OCI-LY1 (cell line): ENCODE data around the gene ZKSCAN8.

ENCODE experiments used
- H2AFZ ChIP-seq: fragments of 200-600 bp; sonication (generic), shearing (Covaris generic); 2 replicates; pipeline ENCODE4 v1.6.0; 2014; ENCODE audit warnings: antibody characterized with exemption, mild to moderate bottlenecking, low read length
- H3F3A ChIP-seq: fragments of 200-600 bp; sonication (generic), shearing (Covaris generic); 2 replicates; pipeline ENCODE4 v1.6.0; 2014; ENCODE audit warnings: mild to moderate bottlenecking, antibody characterized with exemption, low read length, moderate library complexity; ENCODE audit not compliant: insufficient read depth
- H3K27ac ChIP-seq: fragments of 200-600 bp; sonication (generic); 2 replicates; pipeline ENCODE4 v1.5.1; 2014; ENCODE audit warnings: low read length, mixed run types, mild to moderate bottlenecking, low read depth; ENCODE audit not compliant: poor library complexity, severe bottlenecking
- H3K27me3 ChIP-seq: fragments of 200-600 bp; sonication (generic); 2 replicates; pipeline ENCODE4 v1.6.0; 2014; ENCODE audit warnings: antibody characterized with exemption, mild to moderate bottlenecking, low read length, moderate library complexity; ENCODE audit not compliant: insufficient read depth
- H3K36me3 ChIP-seq: fragments of 200-600 bp; sonication (generic); 2 replicates; pipeline ENCODE4 v1.6.1; 2014; ENCODE audit warnings: mild to moderate bottlenecking, antibody characterized with exemption, low read length, moderate library complexity, mixed read lengths; ENCODE audit not compliant: insufficient read depth
- H3K4me1 ChIP-seq: fragments of 200-600 bp; sonication (generic); 2 replicates; pipeline ENCODE4 v1.5.1; 2014; ENCODE audit warnings: mild to moderate bottlenecking, low read length, moderate library complexity; ENCODE audit not compliant: insufficient read depth, severe bottlenecking
- H3K4me2 ChIP-seq: fragments of 200-600 bp; sonication (generic), shearing (Covaris generic); 2 replicates; pipeline ENCODE4 v1.6.1; 2014; ENCODE audit warnings: low read length
- H3K4me3 ChIP-seq: fragments of 200-600 bp; sonication (generic); 2 replicates; pipeline ENCODE4 v1.5.1; 2014; ENCODE audit warnings: low read length, low read depth, mild to moderate bottlenecking, mixed read lengths; ENCODE audit not compliant: poor library complexity, severe bottlenecking
- H3K79me2 ChIP-seq: fragments of 200-600 bp; shearing (Covaris generic); 2 replicates; pipeline ENCODE4 v1.6.1; 2016; ENCODE audit warnings: mixed run types, low read length, mixed read lengths; ENCODE audit not compliant: insufficient read depth
- H3K9ac ChIP-seq: fragments of 200-600 bp; sonication (generic), shearing (Covaris generic); 2 replicates; pipeline ENCODE4 v1.6.1; 2014; ENCODE audit warnings: mild to moderate bottlenecking, low read length, mixed read lengths
- H3K9me2 ChIP-seq: fragments of 200-600 bp; sonication (generic), shearing (Covaris generic); 2 replicates; pipeline ENCODE4 v1.6.1; 2014; ENCODE audit warnings: low read depth, mild to moderate bottlenecking, low read length, mixed read lengths
- H3K9me3 ChIP-seq: fragments of 200-600 bp; shearing (Covaris generic); 2 replicates; pipeline ENCODE4 v1.6.1; 2014; ENCODE audit warnings: low read length, mixed read lengths
- H4K20me1 ChIP-seq: fragments of 200-600 bp; sonication (generic), shearing (Covaris generic); 2 replicates; pipeline ENCODE4 v1.6.0; 2016; ENCODE audit warnings: mild to moderate bottlenecking, low read length; ENCODE audit not compliant: insufficient read depth
- CTCF ChIP-seq: fragments of 200-600 bp; sonication (generic), shearing (Covaris generic); IDR thresholded peaks from 2 replicates; pipeline ENCODE4 v1.5.1; 2017; ENCODE audit warnings: mild to moderate bottlenecking, antibody characterized with exemption, low read length, moderate library complexity, mixed read lengths
- EZH2 ChIP-seq: fragments of 200-600 bp; sonication (generic), shearing (Covaris generic); IDR thresholded peaks from 2 replicates; pipeline ENCODE4 v1.8.0; 2017; ENCODE audit warnings: borderline replicate concordance, mixed run types, mild to moderate bottlenecking, antibody characterized with exemption, low read length, moderate library complexity, mixed read lengths

Gene ZKSCAN8

DNA sequence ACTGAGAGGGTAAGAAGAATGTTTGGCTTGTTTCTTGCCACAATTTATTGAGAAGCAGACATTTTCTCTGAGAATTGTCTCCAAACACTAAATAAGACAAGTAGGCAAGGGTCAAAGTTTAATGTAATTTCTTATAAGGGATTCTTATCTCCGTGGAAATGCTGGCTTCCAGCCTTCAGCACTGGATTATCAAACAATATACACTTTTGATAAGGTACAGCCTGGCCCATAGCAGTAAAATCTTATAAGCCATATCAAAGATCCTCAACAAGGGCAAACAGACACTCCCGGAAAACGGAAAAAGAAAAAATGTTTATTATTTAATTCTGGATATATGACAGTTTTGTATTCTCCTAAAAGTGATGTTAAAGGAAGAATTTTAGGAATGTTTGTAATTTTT, 64.8 kb downstream of the ZKSCAN8 start:
- Histone ChIP-seq H3K79me2 (no peaks in the 10 kb centered on the region), H3K4me2 (no peak overlapping the region), H3K9ac (no peak overlapping the region), H4K20me1 (no peaks in the 10 kb centered on the region), H3F3A (no peaks in the 10 kb centered on the region), H3K9me3 (no peaks in the 10 kb centered on the region), H3K4me1 (peaks cover 2% of the 10 kb centered on the region), H2AFZ (no peak overlapping the region), H3K4me3 (no peak overlapping the region), H3K9me2 (no peaks in the 10 kb centered on the region), H3K36me3 (no peaks in the 10 kb centered on the region; the same call in 1 of the 2 replicates), H3K27ac (no peak overlapping the region), H3K27me3 (peaks cover 11% of the 10 kb centered on the region; the same call in 1 of the 2 replicates)
- no peak for TF ChIP-seq CTCF
- no peak for TF ChIP-seq EZH2

DNA sequence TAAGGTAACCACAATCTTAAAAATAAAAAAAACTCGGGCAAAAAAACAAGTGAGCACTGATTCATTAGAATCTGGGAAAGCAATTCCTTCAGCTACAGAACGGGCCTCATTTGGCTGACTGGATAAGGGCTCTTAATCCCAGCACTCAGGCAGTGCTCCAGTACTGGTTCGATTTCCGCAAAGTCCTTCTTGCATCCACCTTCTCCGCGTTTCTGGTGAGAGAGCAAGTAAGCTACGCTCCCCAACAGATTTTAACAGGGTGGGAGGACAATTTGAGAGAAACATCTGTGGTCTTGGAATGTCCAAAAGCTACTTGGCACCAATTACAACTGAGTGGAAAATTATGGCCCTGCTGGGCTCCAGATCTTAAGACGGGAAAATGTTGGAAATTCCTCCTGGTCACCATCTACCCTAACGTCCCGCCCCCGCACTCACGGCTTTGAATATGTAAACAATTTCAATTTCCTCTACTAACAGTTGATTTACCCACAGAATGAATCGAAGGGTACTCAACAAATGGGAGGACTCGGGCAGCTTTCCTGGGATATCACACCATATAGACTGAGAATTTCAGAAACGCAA, 65.3 kb downstream of the ZKSCAN8 start:
- H3K27ac ChIP-seq: no peak overlapping the region
- H3K36me3 ChIP-seq: no peaks in the 10 kb centered on the region; the same call in 1 of the 2 replicates
- no peaks in the 10 kb centered on the region for H4K20me1 ChIP-seq
- H3F3A ChIP-seq: no peaks in the 10 kb centered on the region
- no peaks in the 10 kb centered on the region for H3K79me2 ChIP-seq
- H2AFZ ChIP-seq: no peak overlapping the region
- H3K4me1 ChIP-seq: peaks cover 7% of the 10 kb centered on the region
- no peaks in the 10 kb centered on the region for H3K9me3 ChIP-seq
- H3K4me2 ChIP-seq: no peak overlapping the region
- no peak for TF ChIP-seq CTCF
- H3K27me3 ChIP-seq: peaks cover 11% of the 10 kb centered on the region; the same call in 1 of the 2 replicates
- no peak overlapping the region for H3K4me3 ChIP-seq
- no peaks in the 10 kb centered on the region for H3K9me2 ChIP-seq
- H3K9ac ChIP-seq: no peak overlapping the region

DNA sequence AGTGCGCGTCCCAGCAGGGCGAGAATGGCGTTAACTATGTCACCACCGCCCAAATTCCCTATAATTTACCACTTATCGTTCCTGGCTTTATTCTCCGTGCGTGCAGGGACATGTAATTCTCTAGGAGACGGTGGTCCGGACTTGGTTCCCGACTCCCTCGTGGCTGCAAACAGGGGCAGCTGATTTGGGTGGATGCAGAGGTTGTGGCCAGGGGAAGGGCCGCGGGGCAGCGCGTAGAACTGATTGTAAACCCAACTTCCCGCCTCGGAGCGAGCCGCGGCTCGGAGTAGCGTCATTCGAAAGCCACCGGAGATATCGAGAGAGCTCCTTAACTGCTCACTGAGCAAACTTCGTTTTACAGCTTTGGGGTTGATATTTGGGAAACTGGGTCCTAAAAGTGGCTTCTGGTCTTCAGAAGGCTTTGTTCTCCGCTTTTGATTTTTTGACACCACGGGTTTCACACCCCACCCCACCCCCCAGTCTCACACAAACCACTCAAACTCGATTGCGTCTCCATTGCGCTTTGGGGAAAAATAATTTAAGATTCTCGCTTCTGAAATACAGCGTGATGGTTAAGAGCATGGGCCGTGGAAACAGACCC, 65.9 kb downstream of the ZKSCAN8 start:
- Histone ChIP-seq H3F3A (no peaks in the 10 kb centered on the region), H3K27me3 (peaks cover 11% of the 10 kb centered on the region; the same call in 1 of the 2 replicates), H3K79me2 (no peaks in the 10 kb centered on the region), H3K9me3 (no peaks in the 10 kb centered on the region), H3K9me2 (no peaks in the 10 kb centered on the region), H4K20me1 (no peaks in the 10 kb centered on the region), H3K36me3 (no peaks in the 10 kb centered on the region; the same call in 1 of the 2 replicates), H3K4me1 (peaks cover 13% of the 10 kb centered on the region), H3K27ac (no peak overlapping the region), H3K4me3 (no peak overlapping the region), H3K4me2 (no peak overlapping the region), H2AFZ (no peak overlapping the region), H3K9ac (no peak overlapping the region)
- TF ChIP-seq CTCF (no peak), EZH2 (no peak)
